Measurements from ENCODE around the gene TSPAN5. TPM values are rescaled to one million over a fixed set of nuclear protein-coding genes. Genes with fewer than 3 reads are reported as not detected.

TSPAN5 gene
- total RNA-seq, 1 experiment from 2014 or later = 12.4 TPM

- peaks cover 23% of the 10 kb centered on the region for H3K4me1 ChIP-seq (replicated peaks; ENCODE audit: insufficient read depth)
- no peak for DNase-seq
- no peaks in the 10 kb centered on the region for H4K20me1 ChIP-seq (ENCODE audit: insufficient read depth)
- H3K36me3 ChIP-seq (ENCODE audit: low read depth) = no peaks in the 10 kb centered on the region
- H3K9me2 ChIP-seq (ENCODE audit: insufficient read depth) = no peaks in the 10 kb centered on the region
- TF ChIP-seq, protein P1, sequence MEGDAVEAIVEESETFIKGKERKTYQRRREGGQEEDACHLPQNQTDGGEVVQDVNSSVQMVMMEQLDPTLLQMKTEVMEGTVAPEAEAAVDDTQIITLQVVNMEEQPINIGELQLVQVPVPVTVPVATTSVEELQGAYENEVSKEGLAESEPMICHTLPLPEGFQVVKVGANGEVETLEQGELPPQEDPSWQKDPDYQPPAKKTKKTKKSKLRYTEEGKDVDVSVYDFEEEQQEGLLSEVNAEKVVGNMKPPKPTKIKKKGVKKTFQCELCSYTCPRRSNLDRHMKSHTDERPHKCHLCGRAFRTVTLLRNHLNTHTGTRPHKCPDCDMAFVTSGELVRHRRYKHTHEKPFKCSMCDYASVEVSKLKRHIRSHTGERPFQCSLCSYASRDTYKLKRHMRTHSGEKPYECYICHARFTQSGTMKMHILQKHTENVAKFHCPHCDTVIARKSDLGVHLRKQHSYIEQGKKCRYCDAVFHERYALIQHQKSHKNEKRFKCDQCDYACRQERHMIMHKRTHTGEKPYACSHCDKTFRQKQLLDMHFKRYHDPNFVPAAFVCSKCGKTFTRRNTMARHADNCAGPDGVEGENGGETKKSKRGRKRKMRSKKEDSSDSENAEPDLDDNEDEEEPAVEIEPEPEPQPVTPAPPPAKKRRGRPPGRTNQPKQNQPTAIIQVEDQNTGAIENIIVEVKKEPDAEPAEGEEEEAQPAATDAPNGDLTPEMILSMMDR (conservative IDR thresholded peaks at IDR 0.05) = no peak
- TF ChIP-seq EZH2 (IDR thresholded peaks at IDR 0.05; ENCODE audit: low read depth) = no peak
- CTCF ChIA-PET = no interaction called here
- H2AFZ ChIP-seq = no peak overlapping the region
- intact Hi-C loops (cut with micrococcal nuclease; ENCODE audit: unreplicated experiment) = no loop called here
- POLR2A ChIA-PET (ENCODE audit: unreplicated experiment) = no interaction called here
- no peaks in the 10 kb centered on the region for H3K27me3 ChIP-seq (ENCODE audit: insufficient read depth, low read depth)
- H3K4me3 ChIP-seq = no peak overlapping the region
- no peak overlapping the region for H3K4me2 ChIP-seq
- H3K27ac ChIP-seq = no peak overlapping the region
- peaks cover 14% of the 10 kb centered on the region for H3F3A ChIP-seq (ENCODE audit: insufficient read depth, low read depth)
- H3K9me3 ChIP-seq (ENCODE audit: insufficient read depth, low read depth) = no peaks in the 10 kb centered on the region
- H3K79me2 ChIP-seq (ENCODE audit: low read depth) = no peaks in the 10 kb centered on the region
- BruUV-seq (replicated peaks) = no TSS peak
Measured at GRCh38 chr4:98691588-98691987, 33.2 kb upstream of the TSPAN5 start.

DNA sequence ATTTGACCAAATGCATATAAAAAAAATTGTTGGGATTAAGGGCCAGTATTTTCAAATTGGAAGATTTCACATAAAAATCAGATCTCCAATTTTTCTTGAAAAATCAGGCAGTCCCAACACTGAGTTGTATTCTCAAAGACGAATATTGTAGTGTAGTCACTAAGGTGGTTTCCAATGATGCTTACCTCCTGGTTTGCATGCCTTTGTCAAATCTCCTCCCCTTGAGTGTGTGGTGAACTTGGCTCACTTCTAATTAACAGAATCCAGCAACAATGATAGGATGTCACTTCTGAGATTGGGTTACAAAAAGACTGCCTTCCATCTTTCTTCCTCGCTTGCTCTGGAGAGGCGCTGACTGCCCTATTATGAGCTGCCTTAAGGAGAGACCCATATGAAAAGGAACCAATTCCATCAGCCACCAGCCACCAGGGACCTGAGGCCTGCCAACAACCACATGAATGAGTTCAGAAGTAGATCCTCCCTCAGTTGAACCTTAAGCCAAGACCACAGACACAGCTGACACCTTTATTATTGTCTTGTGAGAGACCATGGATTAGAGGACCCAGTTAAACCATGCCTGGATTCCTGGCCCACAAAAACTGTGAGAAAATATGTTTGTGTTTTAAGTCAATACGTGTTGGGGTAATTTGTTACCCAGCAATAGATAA is 31.2 kb upstream of the TSPAN5 start:
- intact Hi-C loops (cut with micrococcal nuclease; ENCODE audit: unreplicated experiment) = no loop called here
- no peaks in the 10 kb centered on the region for H3K9me3 ChIP-seq (ENCODE audit: insufficient read depth, low read depth)

DNA sequence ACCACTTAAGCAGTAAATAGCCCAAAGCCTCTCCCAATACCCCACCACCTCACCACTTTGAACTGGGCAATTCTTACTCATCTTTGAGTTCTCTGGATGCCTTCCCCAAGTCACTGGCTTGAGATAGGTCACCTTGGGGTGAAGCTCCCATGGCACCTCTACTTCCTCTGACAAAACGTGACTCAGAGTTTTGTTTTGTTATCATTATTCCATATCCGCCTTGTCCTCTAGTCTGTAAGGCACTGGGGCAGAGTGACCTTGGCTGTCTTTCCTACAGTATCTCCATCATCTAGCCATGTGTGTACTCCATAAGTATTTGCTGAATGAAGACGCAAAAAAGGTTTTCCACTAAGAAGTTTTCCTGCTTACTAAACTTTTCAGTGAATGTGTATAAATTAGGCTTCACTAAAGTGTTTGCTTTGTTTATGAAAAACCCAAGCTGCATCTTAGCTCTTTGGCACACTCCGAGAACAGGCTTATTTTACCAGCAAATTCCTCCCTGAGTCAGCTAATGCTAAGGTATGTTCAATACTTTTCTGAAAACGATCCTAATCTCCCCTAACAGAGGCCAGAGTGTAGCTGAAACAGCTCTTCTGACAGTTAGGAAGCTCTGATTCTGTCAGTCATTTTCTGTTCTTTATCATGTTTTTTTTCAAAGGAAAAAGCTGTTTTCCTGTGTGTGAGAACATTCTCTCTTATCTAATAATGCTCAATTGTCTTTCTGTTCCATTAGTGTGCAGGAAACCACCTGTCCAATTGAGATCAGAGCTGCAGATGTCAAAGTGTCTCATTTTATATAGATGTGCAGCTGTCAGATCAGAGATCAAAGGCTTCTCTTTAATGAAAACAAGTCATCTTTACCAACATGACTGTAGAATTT is 30.2 kb upstream of the TSPAN5 start:
- no TSS peak for BruUV-seq (replicated peaks)

More for the DNA sequence above, 31.2 kb upstream of the TSPAN5 start:
- peaks cover 14% of the 10 kb centered on the region for H3F3A ChIP-seq (ENCODE audit: insufficient read depth, low read depth)
- no peaks in the 10 kb centered on the region for H3K9me2 ChIP-seq (ENCODE audit: insufficient read depth)
- H3K27ac ChIP-seq = no peak overlapping the region
- H3K36me3 ChIP-seq (ENCODE audit: low read depth) = no peaks in the 10 kb centered on the region
- BruUV-seq (replicated peaks) = no TSS peak
- H2AFZ ChIP-seq = no peak overlapping the region
- DNase-seq = no peak
- POLR2A ChIA-PET (ENCODE audit: unreplicated experiment) = no interaction called here
- H3K4me3 ChIP-seq = no peak overlapping the region
- TF ChIP-seq, protein P1 (conservative IDR thresholded peaks at IDR 0.05) = no peak
- TF ChIP-seq EZH2 (IDR thresholded peaks at IDR 0.05; ENCODE audit: low read depth) = no peak
- peaks cover 23% of the 10 kb centered on the region for H3K4me1 ChIP-seq (replicated peaks; ENCODE audit: insufficient read depth)
- no peak overlapping the region for H3K4me2 ChIP-seq
- H3K27me3 ChIP-seq (ENCODE audit: insufficient read depth, low read depth) = no peaks in the 10 kb centered on the region
- no peaks in the 10 kb centered on the region for H4K20me1 ChIP-seq (ENCODE audit: insufficient read depth)
- no peaks in the 10 kb centered on the region for H3K79me2 ChIP-seq (ENCODE audit: low read depth)
- CTCF ChIA-PET = no interaction called here

More for the DNA sequence above, 30.2 kb upstream of the TSPAN5 start:
- Histone ChIP-seq H4K20me1 (ENCODE audit: insufficient read depth) (no peaks in the 10 kb centered on the region), H3K27ac (peak overlapping the region; percentile 58), H3K9me3 (ENCODE audit: insufficient read depth, low read depth) (no peaks in the 10 kb centered on the region), H3K4me3 (no peak overlapping the region), H3K9me2 (ENCODE audit: insufficient read depth) (no peaks in the 10 kb centered on the region), H2AFZ (no peak overlapping the region), H3K79me2 (ENCODE audit: low read depth) (no peaks in the 10 kb centered on the region), H3K36me3 (ENCODE audit: low read depth) (no peaks in the 10 kb centered on the region), H3K4me2 (peak overlapping the region; percentile 14), H3K4me1 (replicated peaks; ENCODE audit: insufficient read depth) (peaks cover 23% of the 10 kb centered on the region), H3K27me3 (ENCODE audit: insufficient read depth, low read depth) (no peaks in the 10 kb centered on the region), H3F3A (ENCODE audit: insufficient read depth, low read depth) (peaks cover 14% of the 10 kb centered on the region)
- ChIA-PET CTCF (no interaction called here), POLR2A (ENCODE audit: unreplicated experiment) (interaction anchor here (0.6 kb wide), 1 partner anchor 770 kb away, joined by 5 read pairs; no protein-coding TSS in a partner anchor)
- TF ChIP-seq, protein P1 (conservative IDR thresholded peaks at IDR 0.05) = no peak
- no peak for TF ChIP-seq EZH2 (IDR thresholded peaks at IDR 0.05; ENCODE audit: low read depth)
- DNase-seq = peak; percentile 3 to 82
- intact Hi-C loops (cut with micrococcal nuclease; ENCODE audit: unreplicated experiment) = no loop called here
